ENCODE results near the gene HOXC13. TPM values are rescaled to one million over a fixed set of nuclear protein-coding genes. Genes with fewer than 3 reads are reported as not detected.
A peak's percentile ranks its signal among the peaks of the same experiment; 100 is the strongest.

The HOXC13 gene
- polyA plus RNA-seq, 1 donor (not counting 4 experiments of a cell fraction or from before 2014, with no cell fraction given), result 4.8 TPM

GRCh38 chr12:53975479-53976152, 37.0 kb downstream of the HOXC13 start:
- FAIRE-seq, result no peak

GRCh38 chr12:53976172-53976822, 37.7 kb downstream of the HOXC13 start:
- peak overlapping the region; percentile 47 for H3K9ac ChIP-seq (ENCODE audit: control insufficient read depth, extremely low read depth, insufficient read depth, low read length)
- H3K4me1 ChIP-seq (ENCODE audit: control insufficient read depth, extremely low read depth, insufficient read depth, low read length), result peaks cover 39% of the 10 kb centered on the region
- H3K4me2 ChIP-seq (ENCODE audit: control insufficient read depth, extremely low read depth, insufficient read depth, low read depth, low read length), result peak overlapping the region; percentile 81
- dilution Hi-C loops (cut with MboI; ENCODE audit: extremely low pct_ligation_motif_present, low sequenced_read_pairs), result no loop called here
- peak overlapping the region; percentile 22 for H2AFZ ChIP-seq (ENCODE audit: control insufficient read depth, low read length)
- H3K27me3 ChIP-seq (ENCODE audit: control insufficient read depth, extremely low read depth, insufficient read depth, low read length), result no peaks in the 10 kb centered on the region
- peaks cover 22% of the 10 kb centered on the region for H3K79me2 ChIP-seq (ENCODE audit: control insufficient read depth, insufficient read depth, low read length)
- no peaks in the 10 kb centered on the region for H3K9me3 ChIP-seq (ENCODE audit: control insufficient read depth, low read depth, low read length)
- no peaks in the 10 kb centered on the region for H4K20me1 ChIP-seq (ENCODE audit: control insufficient read depth, extremely low read depth, insufficient read depth, low read length)
- no peak for FAIRE-seq
- no peak overlapping the region for H3K4me3 ChIP-seq (ENCODE audit: control insufficient read depth in 2 of 3, extremely low read depth in 1 of 3, insufficient read depth in 2 of 3, low read depth in 1 of 3, low read length in 3 of 3)
- no peak for DNase-seq (ENCODE audit: low read depth, low spot score)
- no peak overlapping the region for H3K27ac ChIP-seq (ENCODE audit: control insufficient read depth, insufficient read depth, low read length)
- H3K9me1 ChIP-seq (ENCODE audit: control insufficient read depth, extremely low read depth, insufficient read depth, low read length), result no peaks in the 10 kb centered on the region
- TF ChIP-seq EZH2 (IDR thresholded peaks at IDR 0.05; ENCODE audit: low read length) (no peak), CTCF (optimal IDR thresholded peaks at IDR 0.05 in 1 of 3, IDR thresholded peaks at IDR 0.05 in 1 of 3, conservative IDR thresholded peaks at IDR 0.05 in 1 of 3; ENCODE audit: extremely low read depth in 1 of 3, insufficient read depth in 2 of 3, low read length in 3 of 3) (no peak)
- no peaks in the 10 kb centered on the region for H3K36me3 ChIP-seq (ENCODE audit: control insufficient read depth in 2 of 2, extremely low read depth in 1 of 2, insufficient read depth in 2 of 2, low read length in 2 of 2)

More at GRCh38 chr12:53975479-53976152, 37.0 kb downstream of the HOXC13 start:
- no peaks in the 10 kb centered on the region for H4K20me1 ChIP-seq (ENCODE audit: control insufficient read depth, extremely low read depth, insufficient read depth, low read length)
- H2AFZ ChIP-seq (ENCODE audit: control insufficient read depth, low read length), result no peak overlapping the region
- no peaks in the 10 kb centered on the region for H3K27me3 ChIP-seq (ENCODE audit: control insufficient read depth, extremely low read depth, insufficient read depth, low read length)
- H3K9me1 ChIP-seq (ENCODE audit: control insufficient read depth, extremely low read depth, insufficient read depth, low read length), result no peaks in the 10 kb centered on the region
- H3K4me1 ChIP-seq (ENCODE audit: control insufficient read depth, extremely low read depth, insufficient read depth, low read length), result peaks cover 39% of the 10 kb centered on the region
- H3K36me3 ChIP-seq (ENCODE audit: control insufficient read depth in 2 of 2, extremely low read depth in 1 of 2, insufficient read depth in 2 of 2, low read length in 2 of 2), result no peaks in the 10 kb centered on the region
- no peaks in the 10 kb centered on the region for H3K9me3 ChIP-seq (ENCODE audit: control insufficient read depth, low read depth, low read length)
- dilution Hi-C loops (cut with MboI; ENCODE audit: extremely low pct_ligation_motif_present, low sequenced_read_pairs), result no loop called here
- H3K27ac ChIP-seq (ENCODE audit: control insufficient read depth, insufficient read depth, low read length), result no peak overlapping the region
- peak overlapping the region in 2 of 3 experiments; percentile 54 to 89 for H3K4me3 ChIP-seq (ENCODE audit: control insufficient read depth in 2 of 3, extremely low read depth in 1 of 3, insufficient read depth in 2 of 3, low read depth in 1 of 3, low read length in 3 of 3)
- H3K79me2 ChIP-seq (ENCODE audit: control insufficient read depth, insufficient read depth, low read length), result peaks cover 22% of the 10 kb centered on the region
- TF ChIP-seq CTCF (optimal IDR thresholded peaks at IDR 0.05 in 1 of 3, IDR thresholded peaks at IDR 0.05 in 1 of 3, conservative IDR thresholded peaks at IDR 0.05 in 1 of 3; ENCODE audit: extremely low read depth in 1 of 3, insufficient read depth in 2 of 3, low read length in 3 of 3) (no peak), EZH2 (IDR thresholded peaks at IDR 0.05; ENCODE audit: low read length) (no peak)
- H3K4me2 ChIP-seq (ENCODE audit: control insufficient read depth, extremely low read depth, insufficient read depth, low read depth, low read length), result peak overlapping the region; percentile 81
- H3K9ac ChIP-seq (ENCODE audit: control insufficient read depth, extremely low read depth, insufficient read depth, low read length), result peak overlapping the region; percentile 33
- no peak for DNase-seq (ENCODE audit: low read depth, low spot score)

All from keratinocyte (primary cell).